HepG2 (cell line): ENCODE data around the gene PYGO2. TPM values are rescaled to one million over a fixed set of nuclear protein-coding genes. Genes with fewer than 3 reads are reported as not detected.

ENCODE experiments used
- CEBPB ChIP-seq: IDR thresholded peaks from 2 replicates; pipeline ENCODE4 v1.6.1; 2011; ENCODE audit warnings: low read depth, low read length, improper control_type of control experiment, borderline replicate concordance
- EP300 ChIP-seq, 3 experiments: sonication (generic) in 1 of 3; formaldehyde crosslinking in 1 of 3; IDR thresholded peaks; 2 replicates each; pipeline versions ENCODE4 v1.5.1 to v1.6.1; 2011 to 2020; ENCODE audit warnings: low read depth in 2 of 3, low read length in 2 of 3, borderline replicate concordance in 1 of 3, improper control_type of control experiment in 1 of 3, mild to moderate bottlenecking in 1 of 3, missing genetic modification reagents in 1 of 3, moderate library complexity in 1 of 3
- HNF1B ChIP-seq: sonication (generic); formaldehyde crosslinking; IDR thresholded peaks from 2 replicates; pipeline ENCODE4 v1.5.1; 2020; ENCODE audit warnings: mild to moderate bottlenecking, moderate library complexity, missing genetic modification reagents
- KMT2B ChIP-seq: IDR thresholded peaks from 2 replicates; pipeline ENCODE4 v1.6.1; 2016; ENCODE audit warnings: missing genetic modification reagents, missing compliant biosample characterization
- MTA3 ChIP-seq: sonication (generic); formaldehyde crosslinking; IDR thresholded peaks from 2 replicates; pipeline ENCODE4 v1.4.0; 2020; ENCODE audit warnings: missing genetic modification reagents
- MTF1 ChIP-seq: sonication (generic); formaldehyde crosslinking; IDR thresholded peaks from 2 replicates; pipeline ENCODE4 v1.5.0; 2020; ENCODE audit warnings: missing genetic modification reagents
- MYC ChIP-seq: sonication (generic); formaldehyde crosslinking; IDR thresholded peaks from 2 replicates; pipeline ENCODE4 v1.9.0; 2021; ENCODE audit warnings: missing genetic modification reagents, borderline replicate concordance
- SNAPC2 ChIP-seq: sonication (generic); formaldehyde crosslinking; IDR thresholded peaks from 2 replicates; pipeline ENCODE4 v1.8.1; 2022; ENCODE audit warnings: mild to moderate bottlenecking, missing genetic modification reagents
- SRSF4 ChIP-seq: fragments of 200-400 bp; formaldehyde crosslinking; IDR thresholded peaks from one replicate; pipeline ENCODE4 v1.6.1; 2018; ENCODE audit warnings: mild to moderate bottlenecking, low read depth, low read length, moderate library complexity; ENCODE audit not compliant: poor library complexity, severe bottlenecking
- ZBTB3 ChIP-seq: sonication (generic); formaldehyde crosslinking; IDR thresholded peaks from 2 replicates; pipeline ENCODE4 v1.4.0; 2020; ENCODE audit warnings: low read depth, mild to moderate bottlenecking, moderate library complexity, missing genetic modification reagents, borderline replicate concordance
- ZBTB42 ChIP-seq: sonication (generic); formaldehyde crosslinking; IDR thresholded peaks from 2 replicates; pipeline ENCODE4 v1.5.0; 2020; ENCODE audit warnings: mild to moderate bottlenecking, missing genetic modification reagents
- ZC3H13 ChIP-seq: sonication (generic); formaldehyde crosslinking; IDR thresholded peaks from 2 replicates; pipeline ENCODE4 v1.8.1; 2023; ENCODE audit warnings: mild to moderate bottlenecking, missing genetic modification reagents, moderate library complexity
- ZFY ChIP-seq: sonication (generic); formaldehyde crosslinking; IDR thresholded peaks from 2 replicates; pipeline ENCODE4 v1.4.0; 2020; ENCODE audit warnings: missing genetic modification reagents
- ZKSCAN5 ChIP-seq: sonication (generic); formaldehyde crosslinking; IDR thresholded peaks from 2 replicates; pipeline ENCODE4 v1.5.1; 2020; ENCODE audit warnings: mild to moderate bottlenecking, missing genetic modification reagents
- ZNF143 ChIP-seq: sonication (generic); formaldehyde crosslinking; IDR thresholded peaks from 2 replicates; pipeline ENCODE4 v1.4.0; 2020; ENCODE audit warnings: missing genetic modification reagents
- ZNF546 ChIP-seq: sonication (generic); formaldehyde crosslinking; conservative IDR thresholded peaks from 2 replicates; pipeline ENCODE4 v1.8.1; 2023; ENCODE audit warnings: mild to moderate bottlenecking, missing genetic modification reagents
- ZNF556 ChIP-seq: sonication (generic); formaldehyde crosslinking; IDR thresholded peaks from 2 replicates; pipeline ENCODE4 v1.4.0; 2020; ENCODE audit warnings: mild to moderate bottlenecking, missing genetic modification reagents, borderline replicate concordance
- ZNF691 ChIP-seq: sonication (generic); formaldehyde crosslinking; IDR thresholded peaks from 2 replicates; pipeline ENCODE4 v1.4.0; 2020; ENCODE audit warnings: missing genetic modification reagents, low read depth, mild to moderate bottlenecking, borderline replicate concordance
- polyA plus RNA-seq, 8 experiments: library from polyadenylated mRNA; depleted of rRNA in 3 of 8; stranded (reverse) in 7 of 8; unstranded in 1 of 8; fragments of >200 nt; fragmentation: Illumina TruSeq in 4 of 8; extraction: Trizol in 4 of 8; gene quantifications; 2 replicates each; pipeline versions ENCODE4 v1.2.1 to v1.2.3, GENCODE V29; 2011 to 2016; ENCODE audit warnings: low read depth in 4 of 8, missing spikeins in 1 of 8, mixed read lengths in 1 of 8; ENCODE audit not compliant: insufficient read depth in 1 of 8
- total RNA-seq, 5 experiments: library from RNA; depleted of rRNA; stranded (reverse); fragments of >200 nt; fragmentation: Illumina TruSeq; extraction: Trizol; gene quantifications; 2 replicates each; pipeline ENCODE4 v1.2.3, GENCODE V29; 2016; ENCODE audit warnings: low read depth in 1 of 5
- TF ChIP-seq, protein P1 (sequence below): sonication (generic); formaldehyde crosslinking; IDR thresholded peaks from 2 replicates; pipeline ENCODE4 v1.9.0; 2021; ENCODE audit warnings: missing genetic modification reagents, mild to moderate bottlenecking, borderline replicate concordance
- TF ChIP-seq, protein P2 (sequence below): sonication (generic); formaldehyde crosslinking; IDR thresholded peaks from 2 replicates; pipeline ENCODE4 v1.4.0; 2020; ENCODE audit warnings: mild to moderate bottlenecking, low read depth, missing genetic modification reagents
- TF ChIP-seq, protein P3 (sequence below): sonication (generic); formaldehyde crosslinking; IDR thresholded peaks from 2 replicates; pipeline ENCODE4 v1.4.0; 2020; ENCODE audit warnings: missing genetic modification reagents
- TF ChIP-seq, protein P4 (sequence below): sonication (generic); formaldehyde crosslinking; IDR thresholded peaks from 2 replicates; pipeline ENCODE4 v1.8.1; 2023; ENCODE audit warnings: mild to moderate bottlenecking, missing genetic modification reagents

PYGO2 gene
- total and polyA plus RNA-seq, 2 of the 13 experiments (the other 11 are each of a cell fraction or from before 2014, with no cell fraction given), result 20.3 to 21.8 TPM

- TF ChIP-seq, protein P1, sequence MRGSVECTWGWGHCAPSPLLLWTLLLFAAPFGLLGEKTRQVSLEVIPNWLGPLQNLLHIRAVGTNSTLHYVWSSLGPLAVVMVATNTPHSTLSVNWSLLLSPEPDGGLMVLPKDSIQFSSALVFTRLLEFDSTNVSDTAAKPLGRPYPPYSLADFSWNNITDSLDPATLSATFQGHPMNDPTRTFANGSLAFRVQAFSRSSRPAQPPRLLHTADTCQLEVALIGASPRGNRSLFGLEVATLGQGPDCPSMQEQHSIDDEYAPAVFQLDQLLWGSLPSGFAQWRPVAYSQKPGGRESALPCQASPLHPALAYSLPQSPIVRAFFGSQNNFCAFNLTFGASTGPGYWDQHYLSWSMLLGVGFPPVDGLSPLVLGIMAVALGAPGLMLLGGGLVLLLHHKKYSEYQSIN (CRISPR knock-in tag), result no peak
- TF ChIP-seq HNF1B (CRISPR knock-in tag) (no peak), ZNF143 (no peak), ZKSCAN5 (CRISPR knock-in tag) (no peak), KMT2B (no peak), ZC3H13 (no peak), ZFY (CRISPR knock-in tag) (peak; percentile 62), MYC (CRISPR knock-in tag) (peak; percentile 57; the same call in 1 of the 2 replicates), ZBTB42 (CRISPR knock-in tag) (no peak), SNAPC2 (no peak), ZNF546 (no peak), ZNF556 (CRISPR knock-in tag) (peak; percentile 49; the same call in 1 of the 2 replicates), MTF1 (CRISPR knock-in tag) (no peak), ZNF691 (no peak), ZBTB3 (CRISPR knock-in tag) (0 out of 2 replicates have a peak, but pooled peaks have one; percentile 56), MTA3 (no peak), CEBPB (no peak), EP300 (IDR thresholded peaks at IDR 0.05; ENCODE audit: low read depth in 2 of 2, low read length in 2 of 2) (0 out of 4 replicates have a peak, but pooled peaks of 1 of the 2 experiments have one; percentile 11), EP300 (CRISPR knock-in tag; IDR thresholded peaks at IDR 0.05; ENCODE audit: borderline replicate concordance) (peak; percentile 47; the same call in 1 of the 2 replicates), SRSF4 (no peak)
- TF ChIP-seq, protein P2, sequence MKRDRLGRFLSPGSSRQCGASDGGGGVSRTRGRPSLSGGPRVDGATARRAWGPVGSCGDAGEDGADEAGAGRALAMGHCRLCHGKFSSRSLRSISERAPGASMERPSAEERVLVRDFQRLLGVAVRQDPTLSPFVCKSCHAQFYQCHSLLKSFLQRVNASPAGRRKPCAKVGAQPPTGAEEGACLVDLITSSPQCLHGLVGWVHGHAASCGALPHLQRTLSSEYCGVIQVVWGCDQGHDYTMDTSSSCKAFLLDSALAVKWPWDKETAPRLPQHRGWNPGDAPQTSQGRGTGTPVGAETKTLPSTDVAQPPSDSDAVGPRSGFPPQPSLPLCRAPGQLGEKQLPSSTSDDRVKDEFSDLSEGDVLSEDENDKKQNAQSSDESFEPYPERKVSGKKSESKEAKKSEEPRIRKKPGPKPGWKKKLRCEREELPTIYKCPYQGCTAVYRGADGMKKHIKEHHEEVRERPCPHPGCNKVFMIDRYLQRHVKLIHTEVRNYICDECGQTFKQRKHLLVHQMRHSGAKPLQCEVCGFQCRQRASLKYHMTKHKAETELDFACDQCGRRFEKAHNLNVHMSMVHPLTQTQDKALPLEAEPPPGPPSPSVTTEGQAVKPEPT (CRISPR knock-in tag), result 0 out of 2 replicates have a peak, but pooled peaks have one; percentile 59
- TF ChIP-seq, protein P3, sequence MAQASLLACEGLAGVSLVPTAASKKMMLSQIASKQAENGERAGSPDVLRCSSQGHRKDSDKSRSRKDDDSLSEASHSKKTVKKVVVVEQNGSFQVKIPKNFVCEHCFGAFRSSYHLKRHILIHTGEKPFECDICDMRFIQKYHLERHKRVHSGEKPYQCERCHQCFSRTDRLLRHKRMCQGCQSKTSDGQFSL, result no peak
- TF ChIP-seq, protein P4, sequence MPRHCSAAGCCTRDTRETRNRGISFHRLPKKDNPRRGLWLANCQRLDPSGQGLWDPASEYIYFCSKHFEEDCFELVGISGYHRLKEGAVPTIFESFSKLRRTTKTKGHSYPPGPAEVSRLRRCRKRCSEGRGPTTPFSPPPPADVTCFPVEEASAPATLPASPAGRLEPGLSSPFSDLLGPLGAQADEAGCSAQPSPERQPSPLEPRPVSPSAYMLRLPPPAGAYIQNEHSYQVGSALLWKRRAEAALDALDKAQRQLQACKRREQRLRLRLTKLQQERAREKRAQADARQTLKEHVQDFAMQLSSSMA (CRISPR knock-in tag), result no peak
These were observed 29.6 kb downstream of the PYGO2 start (continued) for GRCh38 chr1:154931940-154932487.
